K562 (cell line): ENCODE measurements around the gene HRH3.

Source experiments
- CTCF ChIP-seq, 3 experiments: IDR thresholded peaks in 2 of 3; conservative IDR thresholded peaks in 1 of 3; 2 replicates each; pipeline ENCODE4 v1.5.1; 2011 to 2012; ENCODE audit warnings: low read length in 3 of 3, mild to moderate bottlenecking in 3 of 3, control low read depth in 2 of 3, improper control_type of control experiment in 1 of 3, inconsistent platforms in 1 of 3, low read depth in 1 of 3, mixed read lengths in 1 of 3, moderate library complexity in 1 of 3; ENCODE audit not compliant: insufficient read depth in 2 of 3
- HNRNPK ChIP-seq: fragments of 200-400 bp; formaldehyde crosslinking; IDR thresholded peaks from one replicate; pipeline ENCODE4 v1.6.1; 2018; ENCODE audit warnings: mild to moderate bottlenecking, low read depth, low read length; ENCODE audit not compliant: poor library complexity, severe bottlenecking
- MXI1 ChIP-seq: IDR thresholded peaks from 2 replicates; pipeline ENCODE4 v1.6.1; 2011; ENCODE audit warnings: low read depth, mild to moderate bottlenecking, improper control_type of control experiment, low read length
- TF ChIP-seq, protein P1 (sequence below): fragments of 450-650 bp; formaldehyde crosslinking; IDR thresholded peaks from 2 replicates; pipeline ENCODE4 v1.4.0; 2022; ENCODE audit warnings: missing genetic modification characterization
- TF ChIP-seq, protein P2 (sequence below): sonication (generic); formaldehyde crosslinking; IDR thresholded peaks from 2 replicates; pipeline ENCODE4 v1.8.1; 2023; ENCODE audit warnings: mild to moderate bottlenecking, missing genetic modification reagents, moderate library complexity

GRCh38 chr20:62168890-62169435, 51.1 kb downstream of the HRH3 start:
- TF ChIP-seq CTCF (IDR thresholded peaks at IDR 0.05 in 2 of 3, conservative IDR thresholded peaks at IDR 0.05 in 1 of 3; ENCODE audit: insufficient read depth in 2 of 3, low read depth in 1 of 3, low read length in 3 of 3) (no peak), MXI1 (no peak), HNRNPK (no peak)
- TF ChIP-seq, protein P1, sequence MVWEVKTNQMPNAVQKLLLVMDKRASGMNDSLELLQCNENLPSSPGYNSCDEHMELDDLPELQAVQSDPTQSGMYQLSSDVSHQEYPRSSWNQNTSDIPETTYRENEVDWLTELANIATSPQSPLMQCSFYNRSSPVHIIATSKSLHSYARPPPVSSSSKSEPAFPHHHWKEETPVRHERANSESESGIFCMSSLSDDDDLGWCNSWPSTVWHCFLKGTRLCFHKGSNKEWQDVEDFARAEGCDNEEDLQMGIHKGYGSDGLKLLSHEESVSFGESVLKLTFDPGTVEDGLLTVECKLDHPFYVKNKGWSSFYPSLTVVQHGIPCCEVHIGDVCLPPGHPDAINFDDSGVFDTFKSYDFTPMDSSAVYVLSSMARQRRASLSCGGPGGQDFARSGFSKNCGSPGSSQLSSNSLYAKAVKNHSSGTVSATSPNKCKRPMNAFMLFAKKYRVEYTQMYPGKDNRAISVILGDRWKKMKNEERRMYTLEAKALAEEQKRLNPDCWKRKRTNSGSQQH, result no peak
- TF ChIP-seq, protein P2, sequence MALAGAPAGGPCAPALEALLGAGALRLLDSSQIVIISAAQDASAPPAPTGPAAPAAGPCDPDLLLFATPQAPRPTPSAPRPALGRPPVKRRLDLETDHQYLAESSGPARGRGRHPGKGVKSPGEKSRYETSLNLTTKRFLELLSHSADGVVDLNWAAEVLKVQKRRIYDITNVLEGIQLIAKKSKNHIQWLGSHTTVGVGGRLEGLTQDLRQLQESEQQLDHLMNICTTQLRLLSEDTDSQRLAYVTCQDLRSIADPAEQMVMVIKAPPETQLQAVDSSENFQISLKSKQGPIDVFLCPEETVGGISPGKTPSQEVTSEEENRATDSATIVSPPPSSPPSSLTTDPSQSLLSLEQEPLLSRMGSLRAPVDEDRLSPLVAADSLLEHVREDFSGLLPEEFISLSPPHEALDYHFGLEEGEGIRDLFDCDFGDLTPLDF (CRISPR knock-in tag), result no peak
